Measurements from ENCODE around the gene MGAT5B. TPM values are rescaled to one million over a fixed set of nuclear protein-coding genes. Genes with fewer than 3 reads are reported as not detected.

MGAT5B gene
- total and polyA plus RNA-seq, 2 of the 13 experiments (the other 11 are each of a cell fraction or from before 2014, with no cell fraction given), result 0.07 to 0.13 TPM

- no peaks in the 10 kb centered on the region for H4K20me1 ChIP-seq (ENCODE audit: insufficient read depth, low read length)
- H3K9me3 ChIP-seq (ENCODE audit: low read length), result no peaks in the 10 kb centered on the region
- intact Hi-C loops (cut with micrococcal nuclease; ENCODE audit: unreplicated experiment), result no loop called here
- in situ Hi-C loops (cut with HindIII; ENCODE audit: extremely low pct_ligation_motif_present, low pct_unique_long_range_greater_than_20kb), result no loop called here
- H2AFZ ChIP-seq (ENCODE audit: low read length), result no peak overlapping the region
- no peak overlapping the region for H3K27ac ChIP-seq (ENCODE audit: extremely low read length, insufficient read depth, low read length)
- no peaks in the 10 kb centered on the region for H3K36me3 ChIP-seq (replicated peaks in 1 of 2; ENCODE audit: control insufficient read depth in 1 of 2, insufficient read depth in 2 of 2, low read length in 2 of 2)
- no peak overlapping the region for H3K9ac ChIP-seq (ENCODE audit: insufficient read depth, low read depth, low read length)
- 42% methylated on average over 8 of the region's 8 CpGs for WGBS (ENCODE audit: low lambda C conversion rate)
- FAIRE-seq (no peak), ATAC-seq (no peak), DNase-seq (ENCODE audit: low spot score) (no peak)
- ChIA-PET CTCF (ENCODE audit: low intra/inter-chr PET ratio, low total read pairs) (no interaction called here), POLR2A (no interaction called here)
- no peaks in the 10 kb centered on the region for H3K79me2 ChIP-seq (ENCODE audit: insufficient read depth, low read length)
- H3K27me3 ChIP-seq (ENCODE audit: control insufficient read depth in 1 of 2, insufficient read depth in 2 of 2, low read length in 2 of 2), result peaks cover 3 to 74% of the 10 kb centered on the region in 2 experiments
- H3K4me3 ChIP-seq (replicated peaks in 1 of 3; ENCODE audit: insufficient read depth in 1 of 3, low read depth in 2 of 3, low read length in 3 of 3), result no peak overlapping the region
- no peak overlapping the region for H3K4me2 ChIP-seq (ENCODE audit: low read depth, low read length)
- TF ChIP-seq MTF1 (CRISPR knock-in tag; IDR thresholded peaks at IDR 0.05) (no peak), ZNF224 (CRISPR knock-in tag; IDR thresholded peaks at IDR 0.05) (no peak), ZFP90 (CRISPR knock-in tag; IDR thresholded peaks at IDR 0.05; ENCODE audit: borderline replicate concordance) (no peak), ZNF17 (CRISPR knock-in tag; IDR thresholded peaks at IDR 0.05) (no peak), ATF2 (CRISPR knock-in tag; IDR thresholded peaks at IDR 0.05) (no peak), FLYWCH1 (CRISPR knock-in tag; IDR thresholded peaks at IDR 0.05) (no peak), AGO1 (IDR thresholded peaks at IDR 0.05; ENCODE audit: low read depth, low read length, poor library complexity, severe bottlenecking) (no peak), ZNF839 (CRISPR knock-in tag; IDR thresholded peaks at IDR 0.05; ENCODE audit: borderline replicate concordance) (no peak), HDAC6 (IDR thresholded peaks at IDR 0.05; ENCODE audit: low read depth, low read length) (no peak), YY1 (IDR thresholded peaks at IDR 0.05; ENCODE audit: insufficient read depth, insufficient replicate concordance, low read depth, low read length) (no peak), GATA4 (IDR thresholded peaks at IDR 0.05; ENCODE audit: borderline replicate concordance, low read depth) (no peak), JUNB (CRISPR knock-in tag; IDR thresholded peaks at IDR 0.05; ENCODE audit: borderline replicate concordance) (no peak), HMGA1 (CRISPR knock-in tag; conservative IDR thresholded peaks at IDR 0.05) (no peak), ZBTB4 (CRISPR knock-in tag; IDR thresholded peaks at IDR 0.05; ENCODE audit: borderline replicate concordance) (no peak), ZNF816 (CRISPR knock-in tag; IDR thresholded peaks at IDR 0.05; ENCODE audit: borderline replicate concordance) (no peak), HNF4G (IDR thresholded peaks at IDR 0.05; ENCODE audit: borderline replicate concordance, low read depth, low read length) (no peak), HNF4G (CRISPR knock-in tag; IDR thresholded peaks at IDR 0.05; ENCODE audit: borderline replicate concordance, low read depth) (no peak)
- H3K4me1 ChIP-seq (ENCODE audit: insufficient read depth, low read length), result no peaks in the 10 kb centered on the region
- BruUV-seq (replicated peaks), result no TSS peak
Observed at GRCh38 chr17:76951375-76951905, 83.2 kb downstream of the MGAT5B start.

All from HepG2 (cell line).